GM18870 (cell line): ENCODE data around the gene CCM2L.

Experiments
- ATAC-seq: cut with Tn5 transposase; IDR thresholded peaks from one replicate; pipeline ENCODE4 v1.9.1; 2021; ENCODE audit warnings: moderate library complexity; ENCODE audit not compliant: unreplicated experiment

CCM2L gene

GRCh38 chr20:32010101-32010500, at the start of gene CCM2L:
CCM2L (plus strand) TSS chr20:32010438; CDS start chr20:32010455, 17 bp downstream.
- ATAC-seq = no peak

- no peak for ATAC-seq
These were observed 47.5 kb upstream of the CCM2L start for GRCh38 chr20:31962761-31963160.

- ATAC-seq = no peak
These were observed 46.3 kb upstream of the CCM2L start for GRCh38 chr20:31963889-31964288.

GRCh38 chr20:31966991-31967655, 43.1 kb upstream of the CCM2L start:
- no peak for ATAC-seq

GRCh38 chr20:31967830-31968249, 42.4 kb upstream of the CCM2L start, which contains the start of gene XKR7:
XKR7 (plus strand) TSS chr20:31968151; CDS start chr20:31968176, 25 bp downstream.
- ATAC-seq = no peak

GRCh38 chr20:31968291-31969126, 41.7 kb upstream of the CCM2L start:
- ATAC-seq = no peak

- no peak for ATAC-seq
These were observed 40.2 kb upstream of the CCM2L start for GRCh38 chr20:31969991-31970390.

- ATAC-seq = no peak
These were observed 37.7 kb upstream of the CCM2L start for GRCh38 chr20:31972471-31973021.

- no peak for ATAC-seq
These were observed 35.9 kb upstream of the CCM2L start for GRCh38 chr20:31974296-31974695.

GRCh38 chr20:31974951-31975487, 35.2 kb upstream of the CCM2L start:
- ATAC-seq = no peak

GRCh38 chr20:31975874-31976273, 34.4 kb upstream of the CCM2L start:
- ATAC-seq = no peak

GRCh38 chr20:31977080-31977479, 33.2 kb upstream of the CCM2L start:
- ATAC-seq = no peak

GRCh38 chr20:31979713-31980426, 30.4 kb upstream of the CCM2L start:
- ATAC-seq = no peak

GRCh38 chr20:31981784-31982183, 28.5 kb upstream of the CCM2L start:
- no peak for ATAC-seq

- no peak for ATAC-seq
These were observed 25.2 kb upstream of the CCM2L start for GRCh38 chr20:31984981-31985471.

- no peak for ATAC-seq
These were observed 22.5 kb upstream of the CCM2L start for GRCh38 chr20:31987744-31988143.

- ATAC-seq = no peak
These were observed 21.7 kb upstream of the CCM2L start for GRCh38 chr20:31988430-31989015.

- ATAC-seq = no peak
These were observed 21.1 kb upstream of the CCM2L start for GRCh38 chr20:31989030-31989645.

- ATAC-seq = no peak
These were observed 19.4 kb upstream of the CCM2L start for GRCh38 chr20:31990641-31991338.
